G401 (cell line): Measurements from ENCODE around the gene RANBP17. TPM values are rescaled to one million over a fixed set of nuclear protein-coding genes. Genes with fewer than 3 reads are reported as not detected.
A peak's percentile ranks its signal among the peaks of the same experiment; 100 is the strongest.
"Not testable (repeated sequence)": the region's sequence is repeated elsewhere in the genome, so short reads cannot be mapped to it uniquely, and the experiment has no call there.

ENCODE experiments used
- DNase-seq: peaks from one replicate; pipeline ENCODE4 v3.0.0-alpha.2; 2015; ENCODE audit warnings: low spot score
- in situ Hi-C: cut with HindIII; loops from 2 replicates; pipeline ENCODE4 v1.10.0; 2016; ENCODE audit warnings: low sequenced_read_pairs, mixed read lengths
- total RNA-seq: library from RNA; depleted of rRNA; stranded (reverse); fragments of >200 nt; shearing (Covaris generic); gene quantifications from 2 replicates; pipeline ENCODE4 v1.2.3, GENCODE V29; 2014

RANBP17 gene
- total RNA-seq, 1 experiment from 2014 or later: 20.9 TPM

DNA sequence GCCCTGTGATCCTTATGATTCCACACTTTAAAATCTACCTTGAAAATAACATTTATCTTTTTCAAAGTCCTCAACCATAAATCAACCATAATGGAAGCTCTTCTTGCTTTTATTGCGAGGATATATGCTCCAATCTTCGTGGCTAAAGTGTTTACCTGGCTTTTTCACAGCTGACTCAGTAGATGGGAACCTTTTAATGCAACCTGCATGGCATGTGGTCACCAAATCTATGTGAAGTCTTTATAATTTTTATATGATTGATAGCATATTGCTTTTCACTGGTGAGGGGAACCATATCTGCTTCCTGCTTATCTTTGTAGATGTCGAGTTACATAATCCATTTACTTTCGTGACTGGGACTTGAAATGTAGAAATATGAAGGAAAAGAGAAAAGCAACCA is 400.1 kb downstream of the RANBP17 start:
- no peak for DNase-seq
- in situ Hi-C loops: no loop called here

- in situ Hi-C loops: no loop called here
- no peak for DNase-seq
These were observed 401.4 kb downstream of the RANBP17 start for GRCh38 chr5:171263181-171263580.

- DNase-seq: no peak
- in situ Hi-C loops: no loop called here
These were observed 403.0 kb downstream of the RANBP17 start for GRCh38 chr5:171264843-171265242.

- in situ Hi-C loops: no loop called here
- no peak for DNase-seq
These were observed 407.1 kb downstream of the RANBP17 start for GRCh38 chr5:171268700-171269620.

DNA sequence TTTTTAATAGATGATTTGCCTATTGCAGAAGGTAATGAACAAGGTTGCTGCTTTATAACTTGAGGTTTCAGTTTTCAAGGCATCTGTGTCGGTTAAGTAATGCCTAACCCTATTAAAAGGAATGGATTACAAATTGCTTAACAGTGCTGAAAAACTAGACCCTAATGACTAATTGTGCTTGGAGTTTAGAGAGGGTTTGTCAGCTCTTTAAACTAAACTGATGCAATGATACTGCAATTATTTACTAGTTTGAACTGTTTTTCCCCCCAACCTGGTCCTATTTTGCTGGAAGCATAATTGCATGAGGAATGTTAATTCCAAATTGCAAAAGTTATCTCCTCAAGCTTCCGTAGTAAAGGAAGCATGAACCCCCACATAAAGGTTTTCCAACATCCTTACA is 407.9 kb downstream of the RANBP17 start:
- no peak for DNase-seq
- in situ Hi-C loops: no loop called here

DNA sequence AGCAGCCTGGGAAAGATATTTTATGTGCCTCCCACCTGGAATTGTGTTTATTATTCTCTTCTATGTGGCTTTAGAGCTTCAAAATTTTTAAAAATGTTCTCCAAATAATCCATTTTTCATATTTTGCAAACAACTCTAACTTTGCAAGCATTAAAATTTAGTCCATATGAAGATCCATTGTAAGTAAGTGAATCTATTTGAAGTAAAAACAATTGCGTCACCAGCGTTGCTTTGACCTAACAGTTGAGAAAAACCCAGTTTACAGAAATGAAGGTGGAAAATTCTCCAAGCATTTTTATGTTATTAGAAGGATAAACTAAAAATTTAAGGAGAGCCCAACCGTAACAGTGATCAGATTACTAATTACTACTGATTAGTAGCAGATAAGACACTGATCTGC is 408.3 kb downstream of the RANBP17 start:
- in situ Hi-C loops: no loop called here
- no peak for DNase-seq

- DNase-seq: no peak
- in situ Hi-C loops: no loop called here
These were observed 410.0 kb downstream of the RANBP17 start for GRCh38 chr5:171271798-171272197.

DNA sequence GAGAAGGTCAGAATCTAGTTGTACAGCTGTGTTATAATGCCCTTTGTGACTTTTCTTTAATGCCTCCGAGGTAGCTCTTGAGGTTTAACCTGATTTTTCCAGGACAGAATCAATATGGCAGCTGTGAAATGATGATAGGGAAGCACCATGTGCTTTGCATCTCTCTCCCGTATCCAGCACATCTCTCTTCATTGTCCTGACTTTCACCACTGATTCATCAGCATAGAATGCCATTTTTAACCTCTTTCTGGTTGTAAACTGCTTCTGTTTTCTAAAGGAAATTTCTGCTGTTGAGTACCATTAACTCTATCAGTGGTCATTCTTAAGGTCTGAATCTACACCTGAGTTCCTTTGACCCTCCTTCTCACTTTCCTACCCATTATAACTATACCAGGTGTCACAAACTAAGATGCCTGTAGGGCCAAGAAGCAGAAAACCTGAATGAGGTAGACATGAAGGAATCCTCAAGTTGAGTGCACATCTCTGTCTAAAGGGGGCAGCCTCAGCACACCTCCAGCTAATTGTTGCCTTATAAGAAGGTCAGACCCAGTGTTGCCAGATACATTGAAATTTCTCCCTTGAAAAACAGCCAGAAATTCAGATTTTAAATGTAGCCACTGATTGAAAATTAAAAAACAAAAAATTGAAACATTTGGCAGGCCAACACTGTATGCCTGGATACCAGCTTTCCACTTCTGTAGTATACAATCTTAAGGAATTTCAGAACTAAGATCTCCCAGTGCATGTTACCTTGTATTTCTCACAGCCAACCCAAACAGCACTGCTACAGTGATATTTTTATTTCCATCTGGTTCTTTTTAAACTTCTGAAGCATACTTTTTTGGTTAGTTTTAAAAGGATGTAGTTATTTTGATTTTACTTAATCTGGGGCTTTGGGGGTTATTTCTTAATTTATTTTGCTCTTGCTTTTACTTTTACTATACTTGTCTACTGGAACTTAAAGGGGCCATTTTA is 411.5 kb downstream of the RANBP17 start:
- in situ Hi-C loops: no loop called here
- peak; percentile 75 for DNase-seq

DNA sequence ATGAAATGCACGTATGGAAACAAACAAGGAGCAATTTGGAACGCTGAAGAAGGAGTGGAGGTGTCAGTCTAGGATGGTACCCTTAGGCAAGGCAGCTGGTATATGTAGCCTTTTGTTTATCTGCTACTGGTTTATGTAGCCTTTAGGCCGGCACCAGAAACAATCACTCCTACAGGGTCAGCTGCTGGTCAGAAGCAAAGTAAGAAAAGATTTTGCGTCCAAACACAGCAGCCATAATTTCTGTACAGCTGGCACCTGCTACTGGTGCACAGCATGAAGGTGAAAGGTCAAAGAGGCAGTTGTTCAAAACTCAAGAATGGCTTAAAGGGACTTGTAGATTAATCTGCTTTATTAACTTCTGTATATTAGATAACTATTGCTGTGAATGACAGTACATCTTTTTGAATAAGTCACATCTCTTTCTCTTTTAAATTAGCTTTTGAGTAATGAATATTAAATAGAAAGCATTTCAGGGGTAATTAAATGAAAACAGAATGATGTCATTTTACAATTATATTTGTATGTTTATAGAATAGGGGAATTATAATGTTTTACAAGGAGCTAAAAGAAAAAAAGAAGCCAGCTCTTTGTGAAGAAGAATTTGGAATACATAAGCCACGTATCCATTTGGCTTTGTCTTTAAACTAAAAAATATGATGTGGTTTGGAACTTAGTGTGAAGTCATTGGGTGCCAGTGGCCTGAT is 414.2 kb downstream of the RANBP17 start:
- no peak for DNase-seq
- in situ Hi-C loops: no loop called here

DNA sequence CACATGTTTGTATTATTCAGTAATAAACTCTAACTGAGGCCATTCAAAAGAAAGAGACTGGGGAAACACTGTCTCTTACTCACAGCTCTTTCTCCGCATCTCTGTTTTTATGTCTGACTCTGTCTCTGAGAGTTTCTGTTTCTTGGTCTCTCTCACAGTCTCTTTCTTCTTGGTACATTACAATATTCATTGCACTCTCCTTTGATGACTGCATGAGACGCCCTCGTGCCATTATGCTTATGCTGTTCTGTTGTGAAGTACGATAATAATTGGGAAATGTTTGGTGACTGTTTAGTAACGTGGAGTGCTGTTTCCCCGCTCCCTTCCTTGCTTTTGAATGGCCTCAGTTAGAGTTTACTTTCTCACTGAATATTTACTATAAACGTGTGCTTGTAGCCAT is 421.9 kb downstream of the RANBP17 start:
- in situ Hi-C loops: no loop called here
- DNase-seq: no peak

DNA sequence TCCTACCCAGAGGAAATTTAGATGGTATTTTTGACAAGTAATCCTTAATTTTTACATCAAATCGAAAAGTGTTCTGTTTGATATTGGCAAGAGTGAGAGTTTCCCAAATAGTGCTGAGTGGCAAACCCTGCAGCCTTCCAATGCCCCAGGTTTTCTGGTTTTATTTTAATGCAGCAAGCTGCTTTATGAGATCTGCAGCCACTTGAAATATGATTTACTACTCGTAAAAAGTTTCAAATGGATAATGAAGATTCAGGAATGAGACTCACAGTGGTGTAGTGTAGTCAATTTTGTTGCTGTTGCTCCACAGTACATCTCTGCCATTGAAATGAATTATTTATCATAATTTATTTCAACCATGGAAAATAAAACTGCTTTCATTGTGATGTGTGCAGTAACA is 423.6 kb downstream of the RANBP17 start:
- in situ Hi-C loops: no loop called here
- no peak for DNase-seq

DNA sequence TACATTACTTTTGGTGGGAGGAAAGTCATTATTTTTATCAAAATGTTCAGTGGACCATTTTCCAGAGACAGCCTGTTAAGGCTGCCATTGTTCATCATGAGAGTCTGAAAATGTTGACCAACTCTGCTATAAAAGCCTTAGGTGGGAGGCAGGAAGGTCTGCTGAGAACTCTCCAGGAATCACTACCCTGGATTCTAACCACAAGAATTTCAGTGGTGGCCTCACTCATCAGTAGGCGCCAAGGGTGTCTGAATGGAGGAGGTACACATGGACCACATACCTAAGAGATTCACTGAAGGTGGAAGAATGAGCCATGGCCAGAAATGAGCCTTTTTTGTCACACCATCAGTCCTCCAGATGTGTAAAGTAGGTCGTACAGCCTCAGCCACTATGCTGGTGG is 426.2 kb downstream of the RANBP17 start:
- DNase-seq: no peak
- in situ Hi-C loops: no loop called here

- no peak for DNase-seq
- in situ Hi-C loops: no loop called here
These were observed 429.6 kb downstream of the RANBP17 start for GRCh38 chr5:171291371-171291770.

GRCh38 chr5:171295299-171295698 is 433.5 kb downstream of the RANBP17 start:
- DNase-seq: no peak
- in situ Hi-C loops: no loop called here

DNA sequence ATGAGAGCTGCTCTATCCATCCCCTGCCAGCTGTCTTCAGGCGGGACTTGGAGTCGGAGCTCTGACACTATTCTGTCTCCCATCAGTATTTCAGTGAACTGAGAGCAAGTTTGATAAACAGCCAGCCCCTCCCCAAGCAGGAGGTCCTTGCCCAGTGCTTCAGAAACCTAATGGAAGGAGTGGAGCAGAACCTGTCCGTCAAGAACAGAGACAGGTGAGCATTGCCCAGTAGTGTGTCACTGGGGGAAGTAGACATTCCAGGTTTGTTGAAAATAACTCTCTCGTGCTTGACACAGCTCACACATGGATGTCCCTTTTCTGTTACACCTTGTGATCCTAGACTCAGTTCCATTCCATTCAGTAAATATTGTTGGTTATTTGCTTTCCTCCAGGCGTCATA is 434.0 kb downstream of the RANBP17 start:
- in situ Hi-C loops: no loop called here
- DNase-seq: no peak

GRCh38 chr5:171297941-171298340 is 436.1 kb downstream of the RANBP17 start:
- in situ Hi-C loops: not testable (repeated sequence)

GRCh38 chr5:171299228-171299627 is 437.4 kb downstream of the RANBP17 start:
- in situ Hi-C loops: no loop called here

More at GRCh38 chr5:171297941-171298340, 436.1 kb downstream of the RANBP17 start:
- not testable (repeated sequence) for DNase-seq

DNA sequence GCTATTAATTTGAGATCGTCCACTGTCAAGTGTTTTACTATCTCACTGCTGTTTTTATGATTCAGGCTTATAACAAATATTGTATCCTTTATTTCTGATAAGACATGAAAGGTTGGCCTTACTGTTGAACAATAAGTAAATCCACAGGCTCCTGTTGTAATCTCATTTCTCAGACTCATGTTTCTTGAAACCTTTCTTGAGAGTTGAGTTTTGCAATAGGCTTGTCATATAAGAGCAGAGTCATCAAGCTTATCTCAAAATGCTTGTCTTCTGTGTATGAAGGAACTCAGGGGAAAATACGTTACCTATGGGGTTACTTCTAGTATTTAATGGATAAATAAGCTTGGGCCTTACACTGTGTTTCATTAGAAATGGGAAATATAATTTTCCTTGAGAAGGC is 438.0 kb downstream of the RANBP17 start:
- no peak for DNase-seq
- in situ Hi-C loops: no loop called here

More at GRCh38 chr5:171299228-171299627, 437.4 kb downstream of the RANBP17 start:
- DNase-seq: no peak

GRCh38 chr5:171300358-171300757 is 438.5 kb downstream of the RANBP17 start:
- in situ Hi-C loops: no loop called here
- no peak for DNase-seq
